ENCODE measurements around the gene COX5B. TPM values are rescaled to one million over a fixed set of nuclear protein-coding genes. Genes with fewer than 3 reads are reported as not detected.

COX5B gene
- total RNA-seq, 1 experiment from 2014 or later = 196 TPM

DNA sequence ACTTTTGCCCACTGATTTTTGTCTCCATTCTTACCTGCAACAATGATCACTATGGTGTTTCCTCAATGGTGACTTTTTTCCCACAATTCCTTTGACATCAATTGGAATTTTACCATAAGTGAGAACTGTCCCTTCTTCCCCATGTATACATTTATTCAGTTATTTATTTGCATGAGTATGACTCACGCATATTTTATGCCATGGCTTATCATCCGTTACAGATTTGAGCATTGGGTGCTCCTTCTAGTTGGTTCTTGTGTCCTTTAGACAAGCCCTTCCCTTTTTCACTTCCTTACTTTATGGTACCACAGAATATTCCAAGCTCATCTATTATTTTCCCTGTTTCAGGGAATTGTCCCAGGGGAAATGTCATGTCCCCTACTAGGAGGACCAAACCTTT lies 7.6 kb downstream of the COX5B start:
- Mint-ChIP-seq H3K27ac (ENCODE audit: unreplicated experiment) (no peak overlapping the region), H3K9me3 (ENCODE audit: low read depth, unreplicated experiment) (peaks cover 17% of the 10 kb centered on the region), H3K36me3 (ENCODE audit: insufficient read depth, unreplicated experiment) (peaks cover 54% of the 10 kb centered on the region), H3K27me3 (ENCODE audit: unreplicated experiment) (no peaks in the 10 kb centered on the region), H3K4me3 (ENCODE audit: low read depth, unreplicated experiment) (no peak overlapping the region), H3K4me1 (ENCODE audit: low read depth, unreplicated experiment) (no peaks in the 10 kb centered on the region)
- intact Hi-C loops (cut with micrococcal nuclease; ENCODE audit: unreplicated experiment) = no loop called here
- CTCF ChIA-PET = no interaction called here
- TF ChIP-seq, protein P1, sequence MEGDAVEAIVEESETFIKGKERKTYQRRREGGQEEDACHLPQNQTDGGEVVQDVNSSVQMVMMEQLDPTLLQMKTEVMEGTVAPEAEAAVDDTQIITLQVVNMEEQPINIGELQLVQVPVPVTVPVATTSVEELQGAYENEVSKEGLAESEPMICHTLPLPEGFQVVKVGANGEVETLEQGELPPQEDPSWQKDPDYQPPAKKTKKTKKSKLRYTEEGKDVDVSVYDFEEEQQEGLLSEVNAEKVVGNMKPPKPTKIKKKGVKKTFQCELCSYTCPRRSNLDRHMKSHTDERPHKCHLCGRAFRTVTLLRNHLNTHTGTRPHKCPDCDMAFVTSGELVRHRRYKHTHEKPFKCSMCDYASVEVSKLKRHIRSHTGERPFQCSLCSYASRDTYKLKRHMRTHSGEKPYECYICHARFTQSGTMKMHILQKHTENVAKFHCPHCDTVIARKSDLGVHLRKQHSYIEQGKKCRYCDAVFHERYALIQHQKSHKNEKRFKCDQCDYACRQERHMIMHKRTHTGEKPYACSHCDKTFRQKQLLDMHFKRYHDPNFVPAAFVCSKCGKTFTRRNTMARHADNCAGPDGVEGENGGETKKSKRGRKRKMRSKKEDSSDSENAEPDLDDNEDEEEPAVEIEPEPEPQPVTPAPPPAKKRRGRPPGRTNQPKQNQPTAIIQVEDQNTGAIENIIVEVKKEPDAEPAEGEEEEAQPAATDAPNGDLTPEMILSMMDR (IDR thresholded peaks at IDR 0.05; ENCODE audit: unreplicated experiment) = no peak
- no peak for DNase-seq
- BruUV-seq (replicated peaks) = no TSS peak

DNA sequence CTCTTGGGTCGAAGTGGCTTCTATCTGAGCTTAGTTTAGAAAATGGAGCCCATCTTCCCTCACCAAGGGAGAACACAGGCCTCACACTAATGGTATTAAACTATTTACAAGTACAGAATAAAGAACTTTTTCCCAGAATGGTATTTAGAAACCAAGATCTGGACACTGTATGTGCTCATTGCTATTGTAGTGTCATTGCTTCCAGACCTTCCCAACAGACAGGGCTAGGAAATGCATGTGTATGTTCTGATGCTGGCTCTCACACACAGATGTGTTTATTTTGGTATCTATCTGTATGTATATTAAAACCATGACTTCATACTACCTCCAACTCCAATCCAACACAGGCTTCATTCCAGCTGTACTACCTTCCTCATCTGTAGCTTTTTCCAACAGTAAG lies 8.0 kb downstream of the COX5B start:
- no peak overlapping the region for H3K27ac Mint-ChIP-seq (ENCODE audit: unreplicated experiment)
- intact Hi-C loops (cut with micrococcal nuclease; ENCODE audit: unreplicated experiment) = no loop called here
- H3K4me3 Mint-ChIP-seq (ENCODE audit: low read depth, unreplicated experiment) = no peak overlapping the region
- BruUV-seq (replicated peaks) = no TSS peak
- peaks cover 17% of the 10 kb centered on the region for H3K9me3 Mint-ChIP-seq (ENCODE audit: low read depth, unreplicated experiment)
- CTCF ChIA-PET = no interaction called here
- H3K4me1 Mint-ChIP-seq (ENCODE audit: low read depth, unreplicated experiment) = no peaks in the 10 kb centered on the region
- TF ChIP-seq, protein P1 (IDR thresholded peaks at IDR 0.05; ENCODE audit: unreplicated experiment) = no peak
- H3K27me3 Mint-ChIP-seq (ENCODE audit: unreplicated experiment) = no peaks in the 10 kb centered on the region
- H3K36me3 Mint-ChIP-seq (ENCODE audit: insufficient read depth, unreplicated experiment) = peaks cover 58% of the 10 kb centered on the region
- DNase-seq = no peak

DNA sequence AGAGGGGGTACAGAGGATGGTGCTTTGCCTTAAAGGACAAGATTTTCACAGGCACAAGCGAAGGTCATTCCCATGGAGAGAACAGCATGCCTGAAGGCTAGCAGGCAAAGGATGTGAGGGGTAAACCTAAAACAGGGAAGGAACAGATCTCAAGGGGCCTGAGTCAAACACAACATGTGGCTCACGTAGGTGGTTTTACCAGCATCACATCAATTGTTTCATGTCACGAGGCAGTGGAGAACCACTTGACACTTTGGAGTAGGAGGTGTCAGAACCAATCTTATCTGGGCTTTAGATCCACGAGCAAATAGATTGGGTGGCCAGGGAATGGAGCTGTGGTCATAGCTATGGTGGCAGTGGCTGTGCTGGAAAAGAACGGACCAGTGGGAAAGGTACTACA lies 8.4 kb downstream of the COX5B start:
- no peaks in the 10 kb centered on the region for H3K27me3 Mint-ChIP-seq (ENCODE audit: unreplicated experiment)
- no peaks in the 10 kb centered on the region for H3K4me1 Mint-ChIP-seq (ENCODE audit: low read depth, unreplicated experiment)
- TF ChIP-seq, protein P1 (IDR thresholded peaks at IDR 0.05; ENCODE audit: unreplicated experiment) = no peak
- peaks cover 55% of the 10 kb centered on the region for H3K36me3 Mint-ChIP-seq (ENCODE audit: insufficient read depth, unreplicated experiment)
- CTCF ChIA-PET = no interaction called here
- intact Hi-C loops (cut with micrococcal nuclease; ENCODE audit: unreplicated experiment) = no loop called here
- DNase-seq = no peak
- H3K27ac Mint-ChIP-seq (ENCODE audit: unreplicated experiment) = peak overlapping the region; percentile 53
- no peak overlapping the region for H3K4me3 Mint-ChIP-seq (ENCODE audit: low read depth, unreplicated experiment)
- H3K9me3 Mint-ChIP-seq (ENCODE audit: low read depth, unreplicated experiment) = peaks cover 17% of the 10 kb centered on the region
- no TSS peak for BruUV-seq (replicated peaks)

DNA sequence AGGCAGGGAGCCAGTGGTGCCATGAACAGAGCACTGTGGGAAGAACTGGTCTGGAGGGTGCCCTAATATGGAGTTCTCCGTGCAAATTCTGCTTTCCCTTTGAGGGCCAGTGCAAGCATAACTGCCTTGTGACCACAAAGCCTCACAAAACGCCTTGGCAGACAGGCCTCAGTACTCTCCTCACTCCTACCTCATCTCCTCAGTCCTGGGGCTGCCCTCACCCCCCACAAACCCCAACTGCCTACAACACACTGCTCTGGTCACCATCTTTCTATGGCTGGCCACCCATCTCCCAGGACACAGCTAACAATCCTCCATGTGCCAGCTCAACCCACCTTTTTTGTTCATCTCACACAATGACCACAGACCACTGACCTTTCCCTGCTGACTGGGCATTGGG lies 8.9 kb downstream of the COX5B start:
- CTCF ChIA-PET = no interaction called here
- BruUV-seq (replicated peaks) = no TSS peak
- Mint-ChIP-seq H3K4me3 (ENCODE audit: low read depth, unreplicated experiment) (no peak overlapping the region), H3K27ac (ENCODE audit: unreplicated experiment) (peak overlapping the region; percentile 53), H3K4me1 (ENCODE audit: low read depth, unreplicated experiment) (no peaks in the 10 kb centered on the region), H3K9me3 (ENCODE audit: low read depth, unreplicated experiment) (peaks cover 17% of the 10 kb centered on the region), H3K36me3 (ENCODE audit: insufficient read depth, unreplicated experiment) (peaks cover 50% of the 10 kb centered on the region), H3K27me3 (ENCODE audit: unreplicated experiment) (no peaks in the 10 kb centered on the region)
- intact Hi-C loops (cut with micrococcal nuclease; ENCODE audit: unreplicated experiment) = no loop called here
- TF ChIP-seq, protein P1 (IDR thresholded peaks at IDR 0.05; ENCODE audit: unreplicated experiment) = no peak
- no peak for DNase-seq
